Mesendoderm (in vitro differentiated cells): ENCODE data around the gene IL17REL.

Experiments
- DNase-seq: peaks from one replicate; pipeline ENCODE4 v3.0.0; 2013
- H2AK5ac ChIP-seq: 2 replicates; pipeline ENCODE4 v1.6.1; 2013; ENCODE audit warnings: low read length, inconsistent platforms
- H2BK120ac ChIP-seq: 2 replicates; pipeline ENCODE4 v1.6.1; 2013; ENCODE audit warnings: low read depth, mild to moderate bottlenecking, low read length, moderate library complexity, mixed read lengths
- H2BK15ac ChIP-seq: replicated peaks from 2 replicates; pipeline ENCODE4 v1.6.1; 2013; ENCODE audit warnings: low read depth, mild to moderate bottlenecking, moderate library complexity
- H2BK5ac ChIP-seq: 2 replicates; pipeline ENCODE4 v1.6.1; 2013; ENCODE audit warnings: low read length, inconsistent platforms
- H3K18ac ChIP-seq: 2 replicates; pipeline ENCODE4 v1.6.1; 2013; ENCODE audit warnings: mild to moderate bottlenecking, low read length, mixed read lengths
- H3K23ac ChIP-seq: one replicate; pipeline ENCODE4 v1.6.1; 2013; ENCODE audit warnings: low read length
- H3K27ac ChIP-seq: 2 replicates; pipeline ENCODE4 v1.5.1; 2013; ENCODE audit warnings: low read depth, mild to moderate bottlenecking, inconsistent platforms, low read length, moderate library complexity
- H3K27me3 ChIP-seq: 2 replicates; pipeline ENCODE4 v1.6.1; 2013; ENCODE audit warnings: low read length, control low read depth, mild to moderate bottlenecking, inconsistent platforms; ENCODE audit not compliant: insufficient read depth, poor library complexity
- H3K36me3 ChIP-seq: 2 replicates; pipeline ENCODE4 v1.6.1; 2013; ENCODE audit warnings: low read length, inconsistent platforms; ENCODE audit not compliant: control insufficient read depth, insufficient read depth
- H3K4ac ChIP-seq: one replicate; pipeline ENCODE4 v1.6.1; 2013; ENCODE audit warnings: low read depth, mild to moderate bottlenecking, low read length, moderate library complexity
- H3K4me1 ChIP-seq: 2 replicates; pipeline ENCODE4 v1.6.1; 2013; ENCODE audit warnings: low read depth, low read length, inconsistent platforms; ENCODE audit not compliant: control insufficient read depth
- H3K4me2 ChIP-seq: 2 replicates; pipeline ENCODE4 v1.6.1; 2013; ENCODE audit warnings: low read length
- H3K4me3 ChIP-seq: 2 replicates; pipeline ENCODE4 v1.5.1; 2013; ENCODE audit warnings: mild to moderate bottlenecking, low read length
- H3K56ac ChIP-seq: one replicate; pipeline ENCODE4 v1.6.1; 2013; ENCODE audit warnings: low read length
- H3K79me1 ChIP-seq: 2 replicates; pipeline ENCODE4 v1.6.1; 2013; ENCODE audit warnings: low read length, inconsistent platforms
- H3K79me2 ChIP-seq: 2 replicates; pipeline ENCODE4 v1.6.1; 2013; ENCODE audit warnings: mild to moderate bottlenecking, low read length; ENCODE audit not compliant: control insufficient read depth, insufficient read depth
- H3K9ac ChIP-seq: 2 replicates; pipeline ENCODE4 v1.6.1; 2013; ENCODE audit warnings: low read length, inconsistent platforms
- H4K5ac ChIP-seq: one replicate; pipeline ENCODE4 v1.6.1; 2013; ENCODE audit warnings: low read length
- H4K8ac ChIP-seq: one replicate; pipeline ENCODE4 v1.6.1; 2013; ENCODE audit warnings: low read depth, mild to moderate bottlenecking, control low read depth, low read length, moderate library complexity
- WGBS: extraction: QIAGEN DNeasy Blood & Tissue Kit; methylation state at CpG from one replicate; pipeline ENCODE4 v1.1.7; 2013; ENCODE audit warnings: low lambda C conversion rate, missing lambda C conversion rate; ENCODE audit not compliant: insufficient coverage; ENCODE audit errors: extremely low coverage; 5-methylcytosine and 5-hydroxymethylcytosine counted together

Gene IL17REL

GRCh38 chr22:49951678-49951985, 60.9 kb downstream of the IL17REL start:
- H3K36me3 ChIP-seq: no peaks in the 10 kb centered on the region
- H3K79me1 ChIP-seq: no peaks in the 10 kb centered on the region
- H3K79me2 ChIP-seq: no peaks in the 10 kb centered on the region
- H3K27me3 ChIP-seq: no peaks in the 10 kb centered on the region
- WGBS: no CpG with 5 or more reads among the region's 4 CpGs
- no peak overlapping the region for H3K4me2 ChIP-seq
- no peak overlapping the region for H2AK5ac ChIP-seq
- no peak overlapping the region for H2BK15ac ChIP-seq
- no peak overlapping the region for H4K8ac ChIP-seq
- no peak overlapping the region for H3K4me3 ChIP-seq
- no peak overlapping the region for H3K23ac ChIP-seq
- no peak overlapping the region for H4K5ac ChIP-seq
- no peak overlapping the region for H3K9ac ChIP-seq
- no peak overlapping the region for H3K27ac ChIP-seq
- H2BK120ac ChIP-seq: no peak overlapping the region
- no peak overlapping the region for H3K4ac ChIP-seq
- no peak overlapping the region for H3K56ac ChIP-seq
- H3K4me1 ChIP-seq: no peaks in the 10 kb centered on the region
- H3K18ac ChIP-seq: no peak overlapping the region
- no peak overlapping the region for H2BK5ac ChIP-seq
- no peak for DNase-seq

GRCh38 chr22:49951000-49951677, 61.4 kb downstream of the IL17REL start:
- H3K36me3 ChIP-seq: no peaks in the 10 kb centered on the region
- no peak overlapping the region for H3K23ac ChIP-seq
- H4K8ac ChIP-seq: no peak overlapping the region
- H3K27me3 ChIP-seq: no peaks in the 10 kb centered on the region
- H3K4ac ChIP-seq: no peak overlapping the region
- DNase-seq: no peak
- no peak overlapping the region for H2AK5ac ChIP-seq
- H3K56ac ChIP-seq: peak overlapping the region; percentile 3
- H3K27ac ChIP-seq: no peak overlapping the region
- no peak overlapping the region for H2BK15ac ChIP-seq
- no peak overlapping the region for H3K18ac ChIP-seq
- no peak overlapping the region for H3K9ac ChIP-seq
- no CpG with 5 or more reads among the region's 28 CpGs for WGBS
- no peaks in the 10 kb centered on the region for H3K79me2 ChIP-seq
- H2BK120ac ChIP-seq: peak overlapping the region; percentile 5
- no peak overlapping the region for H3K4me3 ChIP-seq
- no peak overlapping the region for H4K5ac ChIP-seq
- H3K4me2 ChIP-seq: no peak overlapping the region
- no peaks in the 10 kb centered on the region for H3K4me1 ChIP-seq
- no peak overlapping the region for H2BK5ac ChIP-seq
- no peaks in the 10 kb centered on the region for H3K79me1 ChIP-seq

GRCh38 chr22:49950396-49950994, 62.1 kb downstream of the IL17REL start:
- no peaks in the 10 kb centered on the region for H3K79me2 ChIP-seq
- no peaks in the 10 kb centered on the region for H3K79me1 ChIP-seq
- peak overlapping the region; percentile 5 for H2BK120ac ChIP-seq
- H2BK5ac ChIP-seq: no peak overlapping the region
- no peak overlapping the region for H4K5ac ChIP-seq
- H3K18ac ChIP-seq: no peak overlapping the region
- H3K4me2 ChIP-seq: no peak overlapping the region
- H3K36me3 ChIP-seq: no peaks in the 10 kb centered on the region
- no peak overlapping the region for H4K8ac ChIP-seq
- no peak overlapping the region for H3K27ac ChIP-seq
- no peak overlapping the region for H3K23ac ChIP-seq
- H3K4ac ChIP-seq: no peak overlapping the region
- no peak overlapping the region for H2BK15ac ChIP-seq
- H3K56ac ChIP-seq: peak overlapping the region; percentile 3
- no peaks in the 10 kb centered on the region for H3K27me3 ChIP-seq
- no peak overlapping the region for H2AK5ac ChIP-seq
- H3K4me1 ChIP-seq: no peaks in the 10 kb centered on the region
- H3K9ac ChIP-seq: no peak overlapping the region
- no peak for DNase-seq
- no CpG with 5 or more reads among the region's 18 CpGs for WGBS
- H3K4me3 ChIP-seq: no peak overlapping the region

- H3K4me3 ChIP-seq: no peak overlapping the region
- no peak overlapping the region for H3K9ac ChIP-seq
- H2BK5ac ChIP-seq: no peak overlapping the region
- H3K23ac ChIP-seq: no peak overlapping the region
- H3K4me2 ChIP-seq: no peak overlapping the region
- no peaks in the 10 kb centered on the region for H3K36me3 ChIP-seq
- H3K79me1 ChIP-seq: no peaks in the 10 kb centered on the region
- no peak overlapping the region for H2AK5ac ChIP-seq
- no peaks in the 10 kb centered on the region for H3K4me1 ChIP-seq
- no peak overlapping the region for H3K27ac ChIP-seq
- H3K18ac ChIP-seq: no peak overlapping the region
- H3K4ac ChIP-seq: no peak overlapping the region
- WGBS: no CpG with 5 or more reads among the region's 11 CpGs
- H4K5ac ChIP-seq: no peak overlapping the region
- H4K8ac ChIP-seq: no peak overlapping the region
- no peak overlapping the region for H2BK15ac ChIP-seq
- H3K79me2 ChIP-seq: no peaks in the 10 kb centered on the region
- H3K56ac ChIP-seq: no peak overlapping the region
- DNase-seq: no peak
- no peak overlapping the region for H2BK120ac ChIP-seq
- no peaks in the 10 kb centered on the region for H3K27me3 ChIP-seq
Measured at GRCh38 chr22:49949914-49950292, 62.7 kb downstream of the IL17REL start.

- WGBS: no CpG with 5 or more reads among the region's 42 CpGs
- H3K4me1 ChIP-seq: no peaks in the 10 kb centered on the region
Measured at GRCh38 chr22:49948958-49949913, 63.3 kb downstream of the IL17REL start.

More at GRCh38 chr22:49948958-49949913, 63.3 kb downstream of the IL17REL start:
- no peak overlapping the region for H3K4ac ChIP-seq
- H3K27me3 ChIP-seq: no peaks in the 10 kb centered on the region
- H3K4me2 ChIP-seq: no peak overlapping the region
- no peaks in the 10 kb centered on the region for H3K79me2 ChIP-seq
- H3K79me1 ChIP-seq: no peaks in the 10 kb centered on the region
- H3K56ac ChIP-seq: no peak overlapping the region
- no peak overlapping the region for H2AK5ac ChIP-seq
- H3K4me3 ChIP-seq: no peak overlapping the region
- no peak overlapping the region for H2BK120ac ChIP-seq
- no peak overlapping the region for H4K8ac ChIP-seq
- no peaks in the 10 kb centered on the region for H3K36me3 ChIP-seq
- H2BK5ac ChIP-seq: no peak overlapping the region
- H3K18ac ChIP-seq: no peak overlapping the region
- no peak overlapping the region for H2BK15ac ChIP-seq
- H3K23ac ChIP-seq: no peak overlapping the region
- H3K27ac ChIP-seq: no peak overlapping the region
- no peak for DNase-seq
- H3K9ac ChIP-seq: no peak overlapping the region
- H4K5ac ChIP-seq: no peak overlapping the region
